H1 (cell line): ENCODE data around the gene BRSK2. TPM values are rescaled to one million over a fixed set of nuclear protein-coding genes. Genes with fewer than 3 reads are reported as not detected.

ENCODE experiments used
- CTCF ChIA-PET: fragments of 300-600 bp; sonication (Branson Sonifier 250); formaldehyde crosslinking; loops from one replicate; lab custom pipeline; 2021; ENCODE audit not compliant: partially characterized antibody; lab: Charles Lee
- POLR2A ChIA-PET: fragments of 300-600 bp; sonication (Branson Sonifier 250); formaldehyde crosslinking; loops from one replicate; lab custom pipeline; 2021; ENCODE audit warnings: inconsistent platforms; ENCODE audit not compliant: partially characterized antibody; lab: Charles Lee
- DNase-seq, 2 experiments: peaks; one replicate each; pipeline versions ENCODE4 v3.0.0 to v3.0.0-alpha.2; 2010 to 2022; ENCODE audit warnings: low spot score in 2 of 2, low read depth in 1 of 2, mixed read lengths in 1 of 2
- FAIRE-seq: peaks from 2 replicates; lab custom pipeline; 2011; peaks lifted over from hg19 to GRCh38; lab: Jason Lieb, UNC
- H2AFZ ChIP-seq: 2 replicates; pipeline ENCODE4 v1.8.1; 2012; ENCODE audit warnings: low read length, inconsistent platforms
- H2AK5ac ChIP-seq: 2 replicates; pipeline ENCODE4 v1.6.1; 2013; ENCODE audit warnings: low read depth, low read length
- H2BK120ac ChIP-seq: replicated peaks from 2 replicates; pipeline ENCODE3; 2013; ENCODE audit warnings: low read depth, low read length, inconsistent platforms
- H2BK12ac ChIP-seq: 2 replicates; pipeline ENCODE4 v1.6.1; 2013; ENCODE audit warnings: low read depth, low read length
- H2BK15ac ChIP-seq: 2 replicates; pipeline ENCODE4 v1.6.1; 2013; ENCODE audit warnings: low read length
- H2BK20ac ChIP-seq: 2 replicates; pipeline ENCODE4 v1.6.1; 2013; ENCODE audit warnings: low read length
- H2BK5ac ChIP-seq: 2 replicates; pipeline ENCODE4 v1.6.1; 2013; ENCODE audit warnings: low read depth, low read length
- H3K14ac ChIP-seq: 2 replicates; pipeline ENCODE4 v1.6.1; 2013; ENCODE audit warnings: inconsistent platforms; ENCODE audit not compliant: insufficient read length
- H3K18ac ChIP-seq: 2 replicates; pipeline ENCODE4 v1.6.1; 2013; ENCODE audit warnings: low read length; ENCODE audit errors: extremely low read depth
- H3K23ac ChIP-seq: 2 replicates; pipeline ENCODE4 v1.6.1; 2013; ENCODE audit warnings: inconsistent platforms; ENCODE audit not compliant: insufficient read length
- H3K23me2 ChIP-seq: 2 replicates; pipeline ENCODE4 v1.6.1; 2013; ENCODE audit warnings: low read depth, low read length
- H3K27ac ChIP-seq: 2 replicates; pipeline ENCODE4 v1.6.1; 2011; ENCODE audit warnings: low read depth, low read length, inconsistent platforms
- H3K27me3 ChIP-seq, 4 experiments: replicated peaks in 1 of 4; 1 replicate in 1 of 4; 2 replicates in 3 of 4; pipeline versions ENCODE4 v1.6.1 to v1.8.1; 2011 to 2013; ENCODE audit warnings: low read length in 3 of 4, mild to moderate bottlenecking in 3 of 4, inconsistent platforms in 2 of 4, mixed read lengths in 2 of 4, moderate library complexity in 1 of 4; ENCODE audit not compliant: control insufficient read depth in 3 of 4, insufficient read depth in 3 of 4; ENCODE audit errors: extremely low read depth in 1 of 4
- H3K36me3 ChIP-seq, 4 experiments: 2 replicates each; pipeline versions ENCODE4 v1.6.1 to v1.8.1; 2011 to 2013; ENCODE audit warnings: mild to moderate bottlenecking in 4 of 4, low read length in 3 of 4, moderate library complexity in 2 of 4, control low read depth in 1 of 4, inconsistent platforms in 1 of 4; ENCODE audit not compliant: insufficient read depth in 4 of 4, control insufficient read depth in 2 of 4
- H3K4ac ChIP-seq: replicated peaks from 2 replicates; pipeline ENCODE3; 2013; ENCODE audit warnings: low read length, low read depth, mixed read lengths, inconsistent platforms; ENCODE audit not compliant: insufficient read length
- H3K4me1 ChIP-seq, 4 experiments: replicated peaks in 1 of 4; 1 replicate in 1 of 4; 2 replicates in 3 of 4; pipeline versions ENCODE4 v1.6.1 to v1.8.1; 2011 to 2013; ENCODE audit warnings: low read length in 3 of 4, inconsistent platforms in 2 of 4, mixed read lengths in 1 of 4; ENCODE audit not compliant: insufficient read depth in 4 of 4, control insufficient read depth in 3 of 4
- H3K4me2 ChIP-seq, 2 experiments: 2 replicates each; pipeline versions ENCODE4 v1.6.1 to v1.8.1; 2011 to 2013; ENCODE audit warnings: low read depth in 2 of 2, low read length in 2 of 2, control low read depth in 1 of 2, inconsistent platforms in 1 of 2, mild to moderate bottlenecking in 1 of 2; ENCODE audit not compliant: insufficient read depth in 1 of 2
- H3K4me3 ChIP-seq, 4 experiments: fragments of 200-600, 300-600 bp in 1 of 4; sonication (generic), shearing (Covaris generic), sonication (Bioruptor Twin) in 1 of 4; 2 replicates each; pipeline versions ENCODE4 v1.5.1 to v1.8.1; 2011 to 2016; ENCODE audit warnings: low read length in 4 of 4, low read depth in 3 of 4, control low read depth in 2 of 4, inconsistent platforms in 2 of 4, mild to moderate bottlenecking in 2 of 4, mixed read lengths in 1 of 4, moderate library complexity in 1 of 4; ENCODE audit not compliant: insufficient read depth in 2 of 4; ENCODE audit errors: extremely low read depth in 1 of 4
- H3K56ac ChIP-seq: replicated peaks from 2 replicates; pipeline ENCODE3; 2013; ENCODE audit warnings: low read depth, mild to moderate bottlenecking, mixed read lengths, low read length, inconsistent platforms; ENCODE audit not compliant: insufficient read length
- H3K79me1 ChIP-seq: 2 replicates; pipeline ENCODE4 v1.6.1; 2013; ENCODE audit warnings: low read depth, low read length, control low read depth
- H3K79me2 ChIP-seq, 2 experiments: 2 replicates each; pipeline versions ENCODE4 v1.6.1 to v1.8.1; 2012 to 2013; ENCODE audit warnings: low read length in 2 of 2, mild to moderate bottlenecking in 2 of 2, inconsistent platforms in 1 of 2; ENCODE audit not compliant: insufficient read depth in 2 of 2, control insufficient read depth in 1 of 2
- H3K9ac ChIP-seq, 4 experiments: replicated peaks in 1 of 4; 1 replicate in 1 of 4; 2 replicates in 3 of 4; pipeline versions ENCODE4 v1.6.1 to v1.8.1; 2011 to 2013; ENCODE audit warnings: low read depth in 3 of 4, low read length in 3 of 4, control low read depth in 2 of 4, mild to moderate bottlenecking in 2 of 4, moderate library complexity in 2 of 4, inconsistent platforms in 1 of 4; ENCODE audit errors: extremely low read depth in 1 of 4
- H3K9me3 ChIP-seq, 2 experiments: 2 replicates each; pipeline versions ENCODE4 v1.6.1 to v1.8.1; 2012 to 2013; ENCODE audit warnings: mild to moderate bottlenecking in 2 of 2, moderate library complexity in 2 of 2, control low read depth in 1 of 2, inconsistent platforms in 1 of 2, low read depth in 1 of 2, low read length in 1 of 2, mixed read lengths in 1 of 2; ENCODE audit not compliant: insufficient read depth in 2 of 2
- H4K20me1 ChIP-seq, 2 experiments: replicated peaks in 1 of 2; 2 replicates each; pipeline versions ENCODE3 to v1.8.1; 2011 to 2013; ENCODE audit warnings: inconsistent platforms in 2 of 2, low read length in 2 of 2, mild to moderate bottlenecking in 1 of 2; ENCODE audit not compliant: insufficient read depth in 2 of 2, control insufficient read depth in 1 of 2
- H4K5ac ChIP-seq: 2 replicates; pipeline ENCODE4 v1.6.1; 2013; ENCODE audit warnings: low read length, low read depth, mixed read lengths, inconsistent platforms; ENCODE audit not compliant: insufficient read length
- H4K8ac ChIP-seq: 2 replicates; pipeline ENCODE4 v1.8.0; 2013; ENCODE audit warnings: mild to moderate bottlenecking, moderate library complexity, low read length, inconsistent platforms; ENCODE audit not compliant: insufficient read depth; ENCODE audit errors: extremely low read depth
- H4K91ac ChIP-seq: replicated peaks from 2 replicates; pipeline ENCODE3; 2013; ENCODE audit warnings: low read length, mixed read lengths, inconsistent platforms; ENCODE audit not compliant: insufficient read length
- ASH2L ChIP-seq: fragments of 200-600, 300-600 bp; sonication (generic); IDR thresholded peaks from one replicate; pipeline ENCODE4 v1.7.1; 2017; ENCODE audit warnings: low read length
- CBX5 ChIP-seq: fragments of 300-800, 300-1000 bp; sonication (generic); IDR thresholded peaks from 2 replicates; pipeline ENCODE4 v1.7.1; 2016; ENCODE audit warnings: antibody characterized with exemption, low read length, low read depth
- EGR1 ChIP-seq: IDR thresholded peaks from 2 replicates; pipeline ENCODE4 v1.6.1; 2011; ENCODE audit warnings: low read depth, low read length, borderline replicate concordance
- JUN ChIP-seq: IDR thresholded peaks from 2 replicates; pipeline ENCODE4 v1.6.1; 2011; ENCODE audit warnings: low read depth, mild to moderate bottlenecking, improper control_type of control experiment, low read length
- KDM5A ChIP-seq: fragments of 200-600 bp; IDR thresholded peaks from 2 replicates; pipeline ENCODE4 v1.7.1; 2012; ENCODE audit warnings: mild to moderate bottlenecking, low read length, inconsistent platforms, mixed read lengths
- RNF2 ChIP-seq: fragments of 200-900, 300-1000 bp; sonication (generic); IDR thresholded peaks from 2 replicates; pipeline ENCODE4 v1.7.1; 2016; ENCODE audit warnings: borderline replicate concordance, low read depth, mild to moderate bottlenecking, antibody characterized with exemption, low read length; ENCODE audit not compliant: poor library complexity, severe bottlenecking; ENCODE audit errors: missing control alignments
- SP1 ChIP-seq: IDR thresholded peaks from 2 replicates; pipeline ENCODE4 v1.6.1; 2011; ENCODE audit warnings: low read depth, low read length
- SRF ChIP-seq: IDR thresholded peaks from 2 replicates; pipeline ENCODE4 v1.6.1; 2011; ENCODE audit warnings: mild to moderate bottlenecking, low read depth, low read length, moderate library complexity
- TCF12 ChIP-seq: IDR thresholded peaks from 2 replicates; pipeline ENCODE4 v1.6.1; 2011; ENCODE audit warnings: low read depth, mild to moderate bottlenecking, low read length
- ZNF274 ChIP-seq: IDR thresholded peaks from 2 replicates; pipeline ENCODE4 v1.7.0; 2012; ENCODE audit warnings: low read length, borderline replicate concordance; ENCODE audit errors: extremely low read depth
- WGBS, 2 experiments: shearing (Covaris generic) in 1 of 2; methylation state at CpG; one replicate each; pipeline versions ENCODE4 v1.1.6 to v1.1.7; 2013 to 2015; ENCODE audit warnings: low lambda C conversion rate in 2 of 2, mixed read lengths in 2 of 2, inconsistent platforms in 1 of 2, low coverage in 1 of 2, missing lambda C conversion rate in 1 of 2; ENCODE audit not compliant: insufficient replicate concordance in 2 of 2, insufficient coverage in 1 of 2, insufficient read length in 1 of 2; ENCODE audit errors: extremely low coverage in 1 of 2, missing lambda C conversion rate in 1 of 2; 5-methylcytosine and 5-hydroxymethylcytosine counted together
- polyA plus RNA-seq, 7 experiments: library from polyadenylated mRNA; depleted of rRNA in 3 of 7; stranded (reverse) in 5 of 7; unstranded in 2 of 7; fragments of >200 nt in 5 of 7; fragments of 200-250 nt in 2 of 7; gene quantifications; 1 replicate in 5 of 7; 2 replicates in 1 of 7; 4 replicates in 1 of 7; pipeline versions ENCODE4 v1.2.1 to v1.2.3, GENCODE V29; 2011 to 2013; ENCODE audit warnings: missing spikeins in 2 of 7, mixed read lengths in 2 of 7
- total RNA-seq: library from RNA; stranded (reverse); fragmentation: NEBNext Ultra II Directional; extraction: Animal tissue kit (Norgen Biotek cat#: 25700); gene quantifications from 2 replicates; pipeline ENCODE4 v1.2.1, GENCODE V29; 2021
- TF ChIP-seq, protein P1 (sequence below): IDR thresholded peaks from 2 replicates; pipeline ENCODE4 v1.6.1; 2012; ENCODE audit warnings: low read length, inconsistent platforms

The BRSK2 gene
- total and polyA plus RNA-seq, 2 of the 8 experiments (the other 6 are each of a cell fraction or from before 2014, with no cell fraction given): 17.3 to 27.1 TPM

DNA sequence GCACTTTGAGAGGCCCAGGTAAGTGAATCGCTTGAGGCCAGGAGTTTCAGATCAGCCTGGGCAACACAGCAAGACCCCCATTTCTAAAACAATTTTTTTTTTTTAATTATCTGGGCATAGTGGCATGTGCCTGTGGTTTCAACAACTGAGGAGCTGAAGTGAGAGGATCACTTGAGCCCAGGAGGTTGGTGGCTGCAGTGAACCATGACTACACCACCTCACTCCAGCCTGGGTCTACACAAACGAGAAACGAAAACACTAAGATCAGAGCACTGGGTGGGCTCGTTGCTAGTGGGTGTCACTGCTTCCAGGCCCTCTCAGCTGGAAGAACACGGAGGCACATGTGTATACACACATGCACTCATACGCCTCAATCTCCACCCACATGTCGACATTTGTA lies 100.9 kb downstream of the BRSK2 start:
- no peak overlapping the region for H4K91ac ChIP-seq
- H4K20me1 ChIP-seq: peaks cover 0 to 19% of the 10 kb centered on the region in 2 experiments
- 81% methylated on average over 7 of the region's 7 CpGs; no CpG with 5 or more reads in 1 of the 2 experiments for WGBS, 2 experiments
- H3K79me2 ChIP-seq: peaks cover 3 to 18% of the 10 kb centered on the region in 2 experiments; a peak in 3 of 4 replicates
- no peak overlapping the region for H3K4me2 ChIP-seq
- H3K18ac ChIP-seq: no peak overlapping the region
- TF ChIP-seq SRF (no peak), TCF12 (no peak), EGR1 (no peak), CBX5 (no peak), ASH2L (no peak), SP1 (no peak), ZNF274 (no peak), JUN (no peak), RNF2 (no peak), KDM5A (no peak)
- TF ChIP-seq, protein P1, sequence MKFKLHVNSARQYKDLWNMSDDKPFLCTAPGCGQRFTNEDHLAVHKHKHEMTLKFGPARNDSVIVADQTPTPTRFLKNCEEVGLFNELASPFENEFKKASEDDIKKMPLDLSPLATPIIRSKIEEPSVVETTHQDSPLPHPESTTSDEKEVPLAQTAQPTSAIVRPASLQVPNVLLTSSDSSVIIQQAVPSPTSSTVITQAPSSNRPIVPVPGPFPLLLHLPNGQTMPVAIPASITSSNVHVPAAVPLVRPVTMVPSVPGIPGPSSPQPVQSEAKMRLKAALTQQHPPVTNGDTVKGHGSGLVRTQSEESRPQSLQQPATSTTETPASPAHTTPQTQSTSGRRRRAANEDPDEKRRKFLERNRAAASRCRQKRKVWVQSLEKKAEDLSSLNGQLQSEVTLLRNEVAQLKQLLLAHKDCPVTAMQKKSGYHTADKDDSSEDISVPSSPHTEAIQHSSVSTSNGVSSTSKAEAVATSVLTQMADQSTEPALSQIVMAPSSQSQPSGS: no peak
- H2BK5ac ChIP-seq: no peak overlapping the region
- peaks cover 0 to 2% of the 10 kb centered on the region in 2 experiments; a peak in 2 of 4 replicates for H3K9me3 ChIP-seq
- H2BK15ac ChIP-seq: no peak overlapping the region
- 0 out of 2 replicates have a peak, but pooled peaks cover 5% of the 10 kb centered on the region for H3K23me2 ChIP-seq
- ChIA-PET CTCF (interaction anchor here (1.6 to 2.7 kb wide), 2 partner anchors 11 to 17 kb away, joined by 4 to 12 read pairs; no protein-coding TSS in a partner anchor), POLR2A (interaction anchor here (0.9 kb wide), 1 partner anchor 9 kb away, joined by 3 read pairs; no protein-coding TSS in a partner anchor)
- H3K27ac ChIP-seq: no peak overlapping the region
- H2BK20ac ChIP-seq: no peak overlapping the region
- H2BK12ac ChIP-seq: no peak overlapping the region
- H3K4me3 ChIP-seq: no peak overlapping the region
- H3K4ac ChIP-seq: no peak overlapping the region
- FAIRE-seq (no peak), DNase-seq (no peak)
- no peak overlapping the region for H3K14ac ChIP-seq
- no peak overlapping the region for H2BK120ac ChIP-seq
- no peak overlapping the region for H4K5ac ChIP-seq
- no peak overlapping the region for H4K8ac ChIP-seq
- no peak overlapping the region for H2AFZ ChIP-seq
- H3K23ac ChIP-seq: no peak overlapping the region
- no peaks in the 10 kb centered on the region for H3K27me3 ChIP-seq
- H3K4me1 ChIP-seq: peaks cover 0 to 5% (median under 1%) of the 10 kb centered on the region in 4 experiments; a peak in 2 of 7 replicates
- H3K79me1 ChIP-seq: peaks cover 9% of the 10 kb centered on the region
- no peak overlapping the region for H3K9ac ChIP-seq
- H2AK5ac ChIP-seq: no peak overlapping the region
- no peaks in the 10 kb centered on the region for H3K36me3 ChIP-seq
- H3K56ac ChIP-seq: no peak overlapping the region
